WI38 (cell line): ENCODE results near the gene RAB5A.
"Not testable (repeated sequence)": the region's sequence is repeated elsewhere in the genome, so short reads cannot be mapped to it uniquely, and the experiment has no call there.

Source experiments
- H3K4me3 ChIP-seq: 2 replicates; pipeline ENCODE4 v1.5.1; 2011; ENCODE audit warnings: low read depth, mild to moderate bottlenecking, control low read depth, low read length
- TF ChIP-seq, protein P1 (sequence below): IDR thresholded peaks from 2 replicates; pipeline ENCODE4 v1.5.1; 2012; ENCODE audit warnings: low read depth, mild to moderate bottlenecking, control low read depth, low read length

The RAB5A gene

DNA sequence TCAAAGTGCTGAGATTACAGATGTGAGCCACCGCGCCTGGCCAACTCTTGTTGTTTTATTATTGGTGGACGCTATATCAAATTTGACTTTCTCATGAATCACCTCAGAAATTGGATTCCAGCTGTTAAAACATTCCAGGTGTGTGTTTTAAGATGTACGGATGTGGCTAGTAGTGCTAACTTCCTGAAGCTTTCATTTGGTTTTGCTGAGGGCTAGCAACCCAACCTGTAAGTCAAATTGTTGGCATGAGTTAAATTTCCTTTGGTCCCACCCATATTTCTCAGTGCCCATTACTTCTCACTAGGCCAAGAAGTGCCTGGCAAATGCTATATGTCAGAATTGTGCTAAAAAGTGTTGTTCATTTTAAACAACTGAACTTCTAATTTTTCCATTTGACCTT lies 80.2 kb downstream of the RAB5A start:
- no peak overlapping the region for H3K4me3 ChIP-seq
- TF ChIP-seq, protein P1, sequence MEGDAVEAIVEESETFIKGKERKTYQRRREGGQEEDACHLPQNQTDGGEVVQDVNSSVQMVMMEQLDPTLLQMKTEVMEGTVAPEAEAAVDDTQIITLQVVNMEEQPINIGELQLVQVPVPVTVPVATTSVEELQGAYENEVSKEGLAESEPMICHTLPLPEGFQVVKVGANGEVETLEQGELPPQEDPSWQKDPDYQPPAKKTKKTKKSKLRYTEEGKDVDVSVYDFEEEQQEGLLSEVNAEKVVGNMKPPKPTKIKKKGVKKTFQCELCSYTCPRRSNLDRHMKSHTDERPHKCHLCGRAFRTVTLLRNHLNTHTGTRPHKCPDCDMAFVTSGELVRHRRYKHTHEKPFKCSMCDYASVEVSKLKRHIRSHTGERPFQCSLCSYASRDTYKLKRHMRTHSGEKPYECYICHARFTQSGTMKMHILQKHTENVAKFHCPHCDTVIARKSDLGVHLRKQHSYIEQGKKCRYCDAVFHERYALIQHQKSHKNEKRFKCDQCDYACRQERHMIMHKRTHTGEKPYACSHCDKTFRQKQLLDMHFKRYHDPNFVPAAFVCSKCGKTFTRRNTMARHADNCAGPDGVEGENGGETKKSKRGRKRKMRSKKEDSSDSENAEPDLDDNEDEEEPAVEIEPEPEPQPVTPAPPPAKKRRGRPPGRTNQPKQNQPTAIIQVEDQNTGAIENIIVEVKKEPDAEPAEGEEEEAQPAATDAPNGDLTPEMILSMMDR, result no peak

DNA sequence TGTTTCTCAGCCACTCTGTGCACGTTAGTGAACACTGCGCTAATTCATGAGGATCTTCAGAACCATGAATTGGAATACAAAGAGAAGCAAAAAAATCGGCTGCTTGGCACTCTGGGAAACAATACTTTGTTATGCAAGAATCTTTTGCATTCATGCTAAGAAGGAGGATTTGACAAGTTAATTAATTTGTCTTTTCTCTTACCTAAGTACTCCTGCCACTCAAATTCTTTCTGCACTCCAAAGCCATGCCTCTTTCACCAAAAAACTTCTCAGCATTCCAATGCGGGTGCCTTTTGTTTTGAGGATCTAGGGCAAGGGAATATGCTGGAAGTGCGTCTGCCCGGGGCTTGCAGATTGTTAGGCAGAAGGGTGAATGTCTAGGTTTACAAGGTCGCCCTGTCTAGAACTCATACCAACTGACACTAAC lies 82.0 kb downstream of the RAB5A start:
- TF ChIP-seq, protein P1, result no peak

DNA sequence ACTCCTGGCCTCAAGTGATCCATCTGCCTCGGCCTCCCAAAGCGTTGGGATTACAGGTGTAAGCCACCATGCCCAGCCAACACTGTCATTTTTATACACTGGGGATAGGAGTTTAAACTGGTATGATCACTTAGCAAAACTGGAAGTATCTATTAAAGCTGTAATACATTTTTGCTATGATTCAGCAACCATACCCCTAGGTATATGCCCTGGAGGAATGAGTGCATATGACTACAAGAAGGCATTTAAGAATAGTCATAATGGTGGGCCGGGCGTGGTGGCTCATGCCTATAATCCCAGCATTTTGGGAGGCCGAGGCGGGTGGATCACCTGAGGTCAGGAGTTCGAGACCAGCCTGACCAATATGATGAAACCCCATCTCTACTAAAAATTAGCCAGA lies 85.0 kb downstream of the RAB5A start:
- not testable (repeated sequence) for H3K4me3 ChIP-seq

More for the DNA sequence above, 82.0 kb downstream of the RAB5A start:
- H3K4me3 ChIP-seq, result no peak overlapping the region
